GM23248 (cell line): Measurements from ENCODE around the gene CLEC4G.

Experiments
- EZH2 ChIP-seq: fragments of 200-600 bp; sonication (generic); IDR thresholded peaks from 2 replicates; pipeline ENCODE4 v1.6.1; 2018; ENCODE audit warnings: antibody characterized with exemption, mild to moderate bottlenecking; ENCODE audit not compliant: insufficient read depth, poor library complexity, severe bottlenecking
- EZH2phosphoT487 ChIP-seq: fragments of 200-600 bp; sonication (generic); IDR thresholded peaks from 2 replicates; pipeline ENCODE4 v1.6.1; 2018; ENCODE audit warnings: antibody characterized with exemption, moderate library complexity, mild to moderate bottlenecking, low read depth; ENCODE audit not compliant: insufficient read depth

DNA sequence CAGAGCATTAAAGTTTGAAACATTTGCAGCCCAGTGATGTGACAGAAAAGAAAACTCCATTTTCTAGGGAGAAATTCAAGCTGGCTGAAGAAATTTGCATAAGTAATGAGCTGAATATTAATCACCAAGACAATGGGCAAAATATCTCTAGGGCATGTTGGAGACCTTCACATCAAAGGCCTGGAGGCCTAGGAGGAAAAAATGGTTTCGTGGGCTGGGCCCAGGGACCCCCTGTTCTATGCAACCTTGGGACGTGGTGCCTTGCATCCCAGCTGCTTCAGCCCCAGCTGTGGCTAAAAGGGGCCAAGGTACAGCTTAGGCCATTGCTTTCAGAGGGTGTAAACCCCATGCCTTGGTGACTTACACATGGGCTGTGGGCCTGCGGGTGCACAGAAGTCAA, 25.4 kb upstream of the CLEC4G start:
- TF ChIP-seq EZH2 (no peak), EZH2phosphoT487 (no peak)
